GM06990 (cell line): ENCODE results near the gene PDCD11.
"Not testable (repeated sequence)": the region's sequence is repeated elsewhere in the genome, so short reads cannot be mapped to it uniquely, and the experiment has no call there.

ENCODE experiments used
- DNase-seq: peaks from one replicate; pipeline ENCODE4 v3.0.0-alpha.2; 2011; ENCODE audit not compliant: insufficient read length; ENCODE audit errors: extremely low read depth
- H3K27me3 ChIP-seq: replicated peaks from 2 replicates; pipeline ENCODE4 v1.6.0; 2011; ENCODE audit warnings: low read length; ENCODE audit not compliant: control insufficient read depth, insufficient read depth
- H3K36me3 ChIP-seq: 2 replicates; pipeline ENCODE4 v1.5.1; 2011; ENCODE audit warnings: low read length; ENCODE audit not compliant: control insufficient read depth, insufficient read depth
- H3K4me3 ChIP-seq: replicated peaks from 2 replicates; pipeline ENCODE4 v1.5.1; 2011; ENCODE audit warnings: low read depth, mild to moderate bottlenecking, control low read depth, low read length
- TF ChIP-seq, protein P1 (sequence below): IDR thresholded peaks from 2 replicates; pipeline ENCODE4 v1.5.1; 2011; ENCODE audit warnings: low read length, control low read depth, mild to moderate bottlenecking, inconsistent platforms; ENCODE audit not compliant: insufficient read depth, poor library complexity, severe bottlenecking

PDCD11 gene

DNA sequence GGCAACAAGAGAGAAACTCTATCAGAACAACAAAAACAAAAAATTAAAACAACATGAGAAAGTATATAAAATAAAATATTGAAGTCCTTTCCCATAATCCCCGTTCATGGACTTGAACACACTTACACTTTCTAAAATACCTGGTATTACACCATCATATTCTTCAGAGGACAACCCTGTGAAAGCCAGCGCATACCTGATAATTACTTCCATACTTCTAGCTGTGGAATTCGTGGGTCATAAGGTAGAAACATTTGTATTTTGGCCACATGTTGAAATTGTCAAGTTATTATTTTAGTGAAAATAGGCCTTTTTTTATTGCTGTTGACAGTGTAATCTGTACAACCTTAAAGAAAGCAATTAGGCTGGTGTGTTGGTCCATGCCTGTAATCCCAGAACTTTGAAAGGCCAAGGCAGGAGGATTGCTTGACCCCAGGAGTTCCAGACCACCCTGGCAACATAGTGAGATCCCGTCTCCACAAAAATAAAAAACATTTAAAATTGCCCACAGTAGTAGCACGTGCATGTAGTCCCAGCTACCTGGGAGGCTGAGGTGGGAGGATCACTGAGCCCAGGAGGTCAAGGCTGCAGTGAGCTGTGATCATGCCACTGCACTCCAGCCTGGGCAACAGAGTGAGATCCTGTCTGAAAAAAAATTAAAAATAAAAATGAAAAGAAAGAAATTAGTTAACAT, 40.4 kb upstream of the PDCD11 start:
- no peak overlapping the region for H3K4me3 ChIP-seq
- TF ChIP-seq, protein P1, sequence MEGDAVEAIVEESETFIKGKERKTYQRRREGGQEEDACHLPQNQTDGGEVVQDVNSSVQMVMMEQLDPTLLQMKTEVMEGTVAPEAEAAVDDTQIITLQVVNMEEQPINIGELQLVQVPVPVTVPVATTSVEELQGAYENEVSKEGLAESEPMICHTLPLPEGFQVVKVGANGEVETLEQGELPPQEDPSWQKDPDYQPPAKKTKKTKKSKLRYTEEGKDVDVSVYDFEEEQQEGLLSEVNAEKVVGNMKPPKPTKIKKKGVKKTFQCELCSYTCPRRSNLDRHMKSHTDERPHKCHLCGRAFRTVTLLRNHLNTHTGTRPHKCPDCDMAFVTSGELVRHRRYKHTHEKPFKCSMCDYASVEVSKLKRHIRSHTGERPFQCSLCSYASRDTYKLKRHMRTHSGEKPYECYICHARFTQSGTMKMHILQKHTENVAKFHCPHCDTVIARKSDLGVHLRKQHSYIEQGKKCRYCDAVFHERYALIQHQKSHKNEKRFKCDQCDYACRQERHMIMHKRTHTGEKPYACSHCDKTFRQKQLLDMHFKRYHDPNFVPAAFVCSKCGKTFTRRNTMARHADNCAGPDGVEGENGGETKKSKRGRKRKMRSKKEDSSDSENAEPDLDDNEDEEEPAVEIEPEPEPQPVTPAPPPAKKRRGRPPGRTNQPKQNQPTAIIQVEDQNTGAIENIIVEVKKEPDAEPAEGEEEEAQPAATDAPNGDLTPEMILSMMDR, result no peak
- no peak for DNase-seq
- H3K36me3 ChIP-seq, result no peaks in the 10 kb centered on the region
- no peaks in the 10 kb centered on the region for H3K27me3 ChIP-seq

DNA sequence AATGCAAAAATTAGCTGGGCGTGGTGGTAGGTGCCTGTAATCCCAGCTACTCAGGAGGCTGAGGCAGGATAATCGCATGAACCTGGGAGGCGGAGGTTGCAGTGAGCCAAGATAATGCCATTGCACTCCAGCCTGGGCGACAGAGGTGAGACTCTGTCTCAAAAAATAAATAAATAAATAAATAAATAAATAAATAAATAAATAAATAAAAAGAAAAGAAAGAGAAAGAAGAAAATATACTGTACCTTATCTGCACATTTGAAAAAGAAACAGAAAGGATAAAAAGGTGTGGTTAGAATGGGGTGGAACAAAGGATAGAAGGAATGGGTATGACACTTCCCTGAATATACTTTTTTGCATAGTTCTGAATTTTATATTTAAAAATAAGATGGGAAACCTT, 36.9 kb upstream of the PDCD11 start:
- H3K36me3 ChIP-seq, H3K4me3 ChIP-seq, DNase-seq, H3K27me3 ChIP-seq: not testable (repeated sequence)

DNA sequence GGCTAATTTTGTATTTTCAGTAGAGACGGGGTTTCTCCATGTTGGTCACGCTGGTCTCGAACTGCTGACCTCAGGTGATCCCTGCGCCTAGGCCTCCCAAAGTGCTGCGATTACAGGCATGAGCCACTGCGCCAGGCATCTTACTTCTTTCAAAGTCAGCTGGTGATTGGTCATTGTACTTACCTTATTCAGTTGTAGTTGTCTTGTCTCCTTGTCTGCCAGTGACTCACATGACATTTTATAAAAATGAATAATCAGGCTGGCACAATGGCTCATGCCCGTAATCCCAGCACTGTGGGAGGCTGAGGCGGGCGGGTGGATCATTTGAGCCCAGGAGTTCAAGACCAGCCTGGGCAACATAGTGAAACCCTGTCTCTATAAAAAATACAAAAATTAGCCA, 35.6 kb upstream of the PDCD11 start:
- H3K27me3 ChIP-seq, H3K36me3 ChIP-seq, H3K4me3 ChIP-seq, DNase-seq: not testable (repeated sequence)

DNA sequence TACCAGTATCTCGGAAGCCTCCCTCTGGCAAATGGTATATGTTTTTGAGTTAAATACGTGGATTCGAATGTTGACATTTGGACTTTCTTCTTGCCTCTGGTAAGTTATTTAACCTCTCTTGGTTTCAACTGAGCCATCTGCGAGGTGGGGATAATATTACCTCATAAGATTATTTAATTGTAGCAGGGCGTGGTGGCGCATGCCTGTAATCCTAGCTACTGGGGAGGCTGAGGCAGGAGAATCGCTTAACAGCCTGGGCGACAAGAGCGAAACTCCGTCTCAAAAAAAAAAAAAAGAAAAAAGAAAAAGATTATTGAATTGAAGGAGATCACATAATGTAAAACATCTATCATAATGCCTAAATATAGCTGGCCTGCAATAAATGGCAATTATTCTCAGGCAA, 29.0 kb upstream of the PDCD11 start:
- no peaks in the 10 kb centered on the region for H3K36me3 ChIP-seq
- H3K27me3 ChIP-seq, result no peaks in the 10 kb centered on the region
- H3K4me3 ChIP-seq, result peak overlapping the region; percentile 78
- TF ChIP-seq, protein P1, result no peak
- no peak for DNase-seq

DNA sequence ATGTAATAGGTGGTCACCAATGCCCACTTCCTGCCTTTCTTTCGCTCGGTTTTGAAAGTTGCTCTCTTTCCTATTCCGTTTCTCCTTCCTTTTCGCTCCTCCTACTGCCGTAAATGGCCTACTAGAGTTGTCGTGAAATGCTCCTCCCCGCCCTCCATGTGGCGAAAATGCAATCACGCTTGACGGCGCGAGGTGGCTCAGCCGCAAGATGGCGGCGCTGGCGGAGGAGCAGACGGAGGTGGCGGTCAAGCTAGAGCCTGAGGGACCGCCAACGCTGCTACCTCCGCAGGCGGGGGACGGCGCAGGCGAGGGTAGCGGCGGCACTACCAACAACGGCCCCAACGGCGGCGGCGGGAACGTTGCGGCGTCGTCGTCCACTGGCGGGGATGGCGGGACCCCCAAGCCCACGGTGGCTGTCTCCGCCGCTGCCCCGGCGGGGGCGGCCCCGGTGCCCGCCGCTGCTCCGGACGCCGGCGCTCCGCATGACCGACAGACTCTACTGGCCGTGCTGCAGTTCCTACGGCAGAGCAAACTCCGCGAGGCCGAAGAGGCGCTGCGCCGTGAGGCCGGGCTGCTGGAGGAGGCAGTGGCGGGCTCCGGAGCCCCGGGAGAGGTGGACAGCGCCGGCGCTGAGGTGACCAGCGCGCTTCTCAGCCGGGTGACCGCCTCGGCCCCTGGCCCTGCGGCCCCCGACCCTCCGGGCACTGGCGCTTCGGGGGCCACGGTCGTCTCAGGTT, 28.5 kb upstream of the PDCD11 start, which contains the start of gene TAF5:
Gene TAF5 (plus strand): TSS at position 195 of the 737 bp plus-strand sequence. CDS start 14 bp downstream, at position 209.
- Histone ChIP-seq H3K4me3 (peak within 1 kb of the TSS; percentile 78), H3K27me3 (no peaks in the 10 kb centered on the region), H3K36me3 (no peaks in the 10 kb centered on the region)
- TF ChIP-seq, protein P1, result no peak
- peak; percentile 93 for DNase-seq

DNA sequence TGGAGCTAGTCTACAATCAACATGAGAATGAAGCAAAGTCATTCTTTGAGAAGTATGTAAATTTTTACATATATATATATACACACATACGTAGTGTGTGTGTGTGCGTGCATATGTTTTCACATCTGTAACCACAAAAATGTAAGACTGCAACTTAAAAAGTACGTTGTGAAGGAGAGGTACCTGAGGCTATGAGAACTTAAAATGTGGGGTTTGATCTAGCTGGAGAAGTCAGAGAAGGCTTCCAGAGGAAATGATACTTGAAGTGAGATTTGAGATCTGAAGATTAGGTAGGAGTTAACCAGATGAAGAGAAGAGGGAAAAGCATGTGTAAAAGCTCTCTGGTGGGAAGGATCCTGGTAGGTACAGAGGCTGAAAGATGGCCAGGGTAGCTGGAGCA, 22.9 kb upstream of the PDCD11 start:
- no peak for DNase-seq
- peaks cover 5% of the 10 kb centered on the region for H3K36me3 ChIP-seq
- no peaks in the 10 kb centered on the region for H3K27me3 ChIP-seq
- no peak overlapping the region for H3K4me3 ChIP-seq
- TF ChIP-seq, protein P1, result no peak
